ENCODE results near the gene PIM2.

DNA sequence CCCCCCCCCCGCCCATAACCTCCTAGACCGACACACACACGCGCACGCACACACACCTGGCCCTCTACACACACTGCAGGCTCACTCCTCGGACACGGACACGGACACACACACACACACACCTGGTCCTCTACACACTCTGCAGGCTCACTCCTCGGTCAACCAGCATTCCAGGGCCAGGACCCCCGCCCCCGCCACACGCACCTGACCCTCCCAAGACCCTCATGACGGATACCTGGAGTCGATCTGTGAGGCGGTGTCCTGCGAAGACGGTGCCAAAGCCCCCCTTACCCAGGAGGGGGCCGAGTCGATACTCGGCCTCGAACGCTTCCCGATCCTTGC, 552 bp downstream of the PIM2 start:
- TF ChIP-seq POLR2A (IDR thresholded peaks at IDR 0.05; ENCODE audit: low read depth, low read length), result no peak
- no peak for TF ChIP-seq TAF1 (IDR thresholded peaks at IDR 0.05; ENCODE audit: borderline replicate concordance, low read depth, low read length)
